ENCODE data around the gene STX12.

Gene STX12

DNA sequence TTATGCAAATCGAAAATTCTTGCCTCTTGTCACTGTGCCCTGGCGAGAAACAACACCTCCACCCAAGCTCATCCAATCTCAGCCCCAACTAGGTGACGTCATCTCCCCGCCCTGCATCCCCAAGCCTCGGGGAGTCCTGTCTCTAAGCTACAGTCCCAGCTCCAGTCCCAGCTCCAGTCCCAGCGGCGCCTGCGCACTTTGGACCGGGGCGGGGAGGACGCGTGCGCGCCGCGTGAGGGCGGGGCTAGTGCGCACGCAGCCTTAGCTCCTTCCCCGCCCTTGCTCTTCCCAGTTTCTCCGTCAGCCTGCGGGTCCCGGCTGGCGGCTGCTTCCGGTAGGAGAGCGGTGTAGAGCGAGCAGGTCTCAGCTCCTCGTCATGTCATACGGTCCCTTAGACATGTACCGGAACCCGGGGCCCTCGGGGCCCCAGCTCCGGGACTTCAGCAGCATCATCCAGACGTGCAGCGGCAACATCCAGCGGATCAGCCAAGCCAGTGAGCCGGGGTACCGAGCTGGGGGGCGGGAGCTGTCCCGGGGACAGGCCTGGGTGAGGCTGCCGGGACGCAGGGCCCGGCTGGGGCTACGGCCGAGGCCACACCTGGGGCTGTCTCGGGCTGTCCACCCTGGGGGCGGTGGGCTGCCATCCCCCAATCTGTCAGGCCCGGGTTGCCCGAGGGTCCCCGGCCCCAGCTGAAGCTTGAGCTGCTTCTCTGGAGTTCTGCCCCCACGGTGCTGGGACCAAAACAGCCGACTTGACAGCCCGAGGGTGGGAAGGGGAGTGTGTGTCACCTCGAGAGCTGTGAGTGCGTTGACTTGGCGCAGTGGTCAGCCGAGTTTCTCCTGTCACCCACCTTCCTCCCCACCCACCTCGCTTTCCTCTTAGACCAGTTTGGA is at the start of gene STX12:
Gene STX12, plus strand, starts transcription at position 288 of the 894 bp plus-strand sequence. Its CDS starts 89 bp downstream, at position 377.
- DNase-seq (ENCODE audit: low read depth in 2 of 2): peak; percentile 98 to 99

DNA sequence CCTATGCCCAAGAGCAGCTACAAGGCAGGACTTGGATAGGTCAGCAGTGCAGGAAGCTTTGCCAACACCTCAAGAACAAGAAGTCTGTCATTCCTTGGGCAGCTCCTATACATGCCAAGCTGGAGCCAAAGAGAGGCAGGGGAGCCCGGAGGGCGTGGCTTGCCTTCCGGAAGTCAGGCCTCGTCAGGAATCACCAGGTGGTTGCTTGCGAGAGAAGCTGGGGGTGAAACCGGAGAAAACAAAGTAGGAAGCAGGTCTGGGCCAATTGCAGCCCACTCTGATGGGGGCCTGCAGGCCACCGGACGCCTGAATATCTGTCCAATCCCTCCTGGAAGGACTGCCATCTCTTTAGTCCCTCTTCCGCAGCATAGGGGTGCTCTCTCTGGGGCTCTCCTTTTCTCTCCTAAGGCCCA is 48.1 kb upstream of the STX12 start:
- DNase-seq (ENCODE audit: low read depth in 2 of 2): no peak

DNA sequence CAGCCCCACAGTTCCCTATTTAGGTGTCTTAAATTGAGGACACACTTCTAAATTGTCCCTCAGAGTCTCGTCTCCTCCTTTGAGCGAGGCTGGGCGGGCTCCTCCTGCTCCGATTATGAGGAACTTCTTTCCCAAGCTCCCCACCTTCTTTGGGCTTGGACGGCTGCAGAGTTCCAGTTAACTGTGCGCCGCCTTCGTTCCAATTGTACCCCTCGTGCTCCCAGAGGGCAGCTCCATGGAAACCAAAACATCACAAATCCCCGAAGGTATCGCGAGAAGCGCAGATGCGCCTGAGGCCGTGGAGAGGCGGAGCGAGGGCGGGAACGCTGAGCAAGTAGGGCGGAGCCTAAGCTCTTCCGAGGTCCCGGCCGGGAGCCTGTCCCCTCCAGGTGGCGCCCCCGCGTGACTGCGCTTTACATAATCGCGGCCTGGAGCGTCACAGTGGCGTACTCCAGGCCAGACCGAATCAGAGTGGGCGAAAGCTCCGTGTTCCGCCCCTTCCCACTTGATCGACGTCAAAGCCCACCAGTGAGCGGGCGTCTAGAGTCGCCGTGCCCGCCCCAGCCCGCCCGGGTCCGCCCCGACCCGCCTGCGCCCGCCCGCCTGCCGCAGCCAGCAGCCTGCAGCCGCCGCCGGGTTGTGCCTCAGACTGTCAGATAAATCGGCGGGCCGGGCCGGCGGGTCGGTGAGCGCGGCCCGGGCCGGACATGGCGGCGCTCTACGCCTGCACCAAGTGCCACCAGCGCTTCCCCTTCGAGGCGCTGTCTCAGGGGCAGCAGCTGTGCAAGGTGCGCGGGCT is 47.4 kb upstream of the STX12 start, which contains the start of gene FAM76A:
Gene FAM76A, plus strand, starts transcription at position 588 of the 799 bp plus-strand sequence. Its CDS starts 120 bp downstream, at position 708.
- DNase-seq (ENCODE audit: low read depth in 2 of 2): peak; percentile 98 to 99

DNA sequence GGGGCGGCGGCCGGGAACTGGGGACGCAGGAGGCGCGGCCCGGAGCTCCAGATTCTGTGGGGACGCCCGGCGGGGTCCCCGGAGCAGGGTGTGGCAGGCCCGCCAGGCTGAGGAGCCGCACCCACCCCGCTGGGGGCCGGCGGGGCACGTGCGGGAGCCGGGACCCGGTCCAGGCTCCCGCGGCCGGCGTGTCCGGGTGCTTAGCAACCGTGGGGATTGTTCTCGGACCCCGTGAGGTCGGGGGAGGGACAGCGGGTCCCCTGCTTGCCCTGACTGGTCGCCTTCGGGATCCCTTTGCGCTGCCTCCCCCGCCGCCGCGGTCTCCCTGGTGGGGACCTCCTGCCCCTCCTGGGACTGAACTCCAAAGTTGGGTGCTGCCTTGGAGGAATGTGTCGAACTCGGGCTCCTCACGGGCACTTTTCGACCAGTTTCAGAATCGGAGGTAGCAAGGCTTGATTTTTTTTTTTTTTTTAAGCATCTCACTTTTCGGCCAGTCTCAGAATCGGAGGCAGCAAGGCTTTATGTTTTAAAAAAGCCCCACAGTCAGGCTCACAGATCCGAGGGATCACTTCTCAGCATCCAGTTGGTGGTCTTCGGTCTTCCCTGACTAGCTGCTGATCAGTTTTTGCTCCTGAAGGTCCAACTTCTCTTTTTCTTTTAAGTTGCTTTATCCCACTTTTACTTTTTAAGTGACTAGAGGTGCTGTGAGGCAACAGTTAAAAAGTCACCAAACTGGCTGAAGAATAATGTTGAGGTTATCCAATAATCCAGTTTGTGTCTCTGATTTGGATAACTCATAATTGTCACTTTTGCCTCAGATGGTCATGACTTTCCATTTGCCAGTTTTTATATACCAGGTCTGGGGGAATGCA is 46.6 kb upstream of the STX12 start:
- DNase-seq (ENCODE audit: low read depth in 2 of 2): peak in 1 of 2 donors; percentile 25

DNA sequence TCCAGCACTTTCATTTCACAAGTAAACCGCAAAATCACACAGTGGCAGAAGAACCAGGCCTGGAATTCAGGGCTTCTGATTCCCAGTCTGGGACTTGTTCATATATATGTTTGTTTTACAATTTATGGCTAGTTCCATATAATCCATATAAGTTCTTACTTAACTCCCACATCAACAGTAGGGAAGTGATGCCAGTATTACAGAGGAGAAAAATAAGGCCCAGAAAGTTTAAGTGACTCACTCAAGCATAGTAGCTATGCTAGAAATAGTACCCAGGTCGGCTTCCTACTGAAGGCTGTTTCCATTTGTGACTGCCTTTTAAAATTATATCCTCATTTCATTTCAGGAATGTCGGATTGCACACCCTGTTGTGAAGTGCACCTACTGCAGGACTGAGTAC is 45.9 kb upstream of the STX12 start:
- DNase-seq (ENCODE audit: low read depth in 2 of 2): no peak

DNA sequence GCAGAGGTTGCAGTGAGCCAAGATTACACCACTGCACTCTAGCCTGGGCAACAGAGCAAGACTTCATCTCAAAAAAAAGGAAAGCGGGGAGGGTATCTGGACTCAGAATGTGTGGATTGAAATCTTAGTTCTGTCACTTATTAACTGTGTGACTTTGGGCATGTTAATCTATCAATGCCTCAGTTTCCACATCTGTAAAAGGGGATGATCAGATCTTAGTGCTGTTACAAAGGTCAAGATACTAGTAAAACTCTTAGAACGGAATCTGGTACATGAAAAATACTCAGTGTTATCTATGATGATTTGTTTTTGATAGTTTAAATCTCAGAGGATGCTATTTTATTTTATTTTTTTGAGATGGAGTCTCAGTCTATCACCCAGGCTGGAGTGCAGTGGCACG is 36.8 kb upstream of the STX12 start:
- DNase-seq (ENCODE audit: low read depth in 2 of 2): no peak

DNA sequence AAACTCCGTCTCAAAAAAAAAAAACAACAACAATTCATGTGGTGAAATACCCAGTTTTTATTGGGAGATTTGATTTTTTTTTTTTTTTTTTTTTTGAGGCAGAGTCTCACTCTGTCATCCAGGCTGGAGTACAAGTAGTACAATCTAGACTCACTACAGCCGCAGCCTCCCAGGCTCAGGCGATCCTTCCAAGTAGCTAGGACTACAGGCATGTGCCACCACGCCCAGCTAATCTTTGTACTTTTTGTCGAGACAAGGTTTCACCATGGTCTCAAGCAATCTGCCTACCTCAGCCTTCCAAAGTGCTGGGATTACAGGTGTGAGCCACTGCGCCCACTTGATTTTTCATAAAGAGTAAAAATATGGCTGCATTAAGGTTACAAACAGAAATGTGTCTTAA is 31.9 kb upstream of the STX12 start:
- DNase-seq (ENCODE audit: low read depth in 2 of 2): no peak

DNA sequence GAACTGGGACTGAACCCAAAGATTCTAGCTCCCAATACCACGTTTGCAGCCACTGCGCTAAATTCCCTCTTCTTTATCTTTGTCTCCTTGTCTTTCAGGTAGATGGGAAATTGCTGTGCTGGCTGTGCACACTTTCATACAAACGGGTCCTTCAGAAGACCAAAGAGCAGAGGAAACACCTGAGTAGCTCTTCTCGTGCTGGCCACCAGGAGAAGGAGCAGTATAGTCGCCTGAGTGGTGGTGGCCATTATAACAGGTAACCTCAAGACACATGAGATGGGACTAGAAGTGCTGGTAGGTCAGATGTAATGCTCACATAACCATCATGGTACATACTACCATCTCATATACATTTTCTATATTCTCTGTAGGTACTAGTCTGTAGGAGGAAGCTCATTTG is 28.5 kb upstream of the STX12 start:
- DNase-seq (ENCODE audit: low read depth in 2 of 2): no peak

DNA sequence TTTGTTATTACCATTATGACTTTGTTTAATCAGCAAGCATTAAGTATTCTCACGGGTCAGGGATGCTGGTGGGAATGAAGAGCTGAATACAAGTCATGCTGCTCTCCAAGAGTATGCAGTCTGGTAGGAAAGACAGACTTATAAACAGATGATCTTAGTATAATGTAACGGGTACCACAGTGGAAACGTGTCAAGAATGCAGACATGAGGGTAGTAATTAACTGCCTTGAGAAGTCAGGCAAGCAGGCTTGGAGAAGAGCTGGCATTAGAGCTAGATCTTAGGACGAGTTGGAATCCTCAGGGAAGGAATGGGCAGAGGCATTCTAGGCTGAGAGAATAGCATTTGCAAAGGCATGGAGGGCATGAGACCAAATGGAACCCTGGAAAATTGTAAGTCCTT is 27.6 kb upstream of the STX12 start:
- no peak for DNase-seq (ENCODE audit: low read depth in 2 of 2)

DNA sequence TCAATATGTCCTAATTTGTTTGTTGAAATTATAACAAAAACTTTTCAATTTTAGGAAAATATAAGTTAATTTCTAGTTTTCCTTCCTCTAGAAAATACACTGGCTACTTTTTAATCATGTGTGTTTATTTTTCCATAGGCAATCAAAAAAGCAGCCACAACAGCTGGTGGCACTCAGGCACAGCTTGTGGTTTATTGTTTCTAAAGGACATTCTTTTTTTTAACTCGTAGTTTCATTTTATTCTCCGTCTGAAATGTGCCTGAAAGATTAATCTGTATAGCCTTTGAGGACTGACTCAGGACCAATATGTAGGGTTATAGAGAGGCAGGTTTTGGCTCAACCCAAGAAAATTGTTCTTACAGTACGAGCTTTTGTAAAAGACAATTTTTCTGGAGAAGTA is 20.7 kb upstream of the STX12 start:
- no peak for DNase-seq (ENCODE audit: low read depth in 2 of 2)

DNA sequence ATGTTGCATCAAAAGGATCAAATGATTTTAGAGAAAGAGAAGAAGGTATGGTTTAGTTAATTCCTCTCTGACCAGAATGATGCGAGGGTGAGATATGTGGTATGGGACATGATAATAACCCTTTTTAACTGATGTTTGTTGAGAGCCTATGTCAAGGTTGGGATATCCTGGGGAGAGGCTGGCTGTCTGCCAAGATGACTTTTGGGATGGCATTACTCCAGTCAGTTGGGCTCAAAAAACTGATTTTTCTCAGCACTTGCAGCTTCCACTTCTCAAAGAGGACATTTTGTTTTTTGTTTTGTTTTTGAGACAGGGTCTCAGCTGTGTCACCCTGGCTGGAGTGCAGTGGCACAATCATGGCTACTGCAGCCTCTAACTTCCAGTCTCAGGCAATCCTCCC is 17.7 kb upstream of the STX12 start:
- no peak for DNase-seq (ENCODE audit: low read depth in 2 of 2)

DNA sequence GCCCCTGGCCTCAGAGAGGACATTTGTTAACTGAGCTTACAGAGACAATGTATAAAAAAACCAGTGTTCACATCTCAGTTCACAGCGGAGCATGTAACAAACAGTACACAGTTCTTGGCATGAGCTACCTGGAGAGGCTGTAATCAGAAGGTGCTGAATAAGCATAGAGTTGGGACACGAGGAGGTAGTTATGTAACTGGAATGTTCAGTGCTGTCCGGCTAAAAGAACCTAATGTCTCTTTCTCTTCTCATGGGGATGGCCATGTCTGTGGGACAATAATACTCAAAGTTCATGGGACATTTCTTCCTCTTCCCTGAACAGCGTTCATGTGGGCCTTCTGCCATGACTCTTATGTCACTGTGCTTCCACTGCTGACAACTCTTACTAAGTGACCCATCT is 17.2 kb upstream of the STX12 start:
- DNase-seq (ENCODE audit: low read depth in 2 of 2): no peak

DNA sequence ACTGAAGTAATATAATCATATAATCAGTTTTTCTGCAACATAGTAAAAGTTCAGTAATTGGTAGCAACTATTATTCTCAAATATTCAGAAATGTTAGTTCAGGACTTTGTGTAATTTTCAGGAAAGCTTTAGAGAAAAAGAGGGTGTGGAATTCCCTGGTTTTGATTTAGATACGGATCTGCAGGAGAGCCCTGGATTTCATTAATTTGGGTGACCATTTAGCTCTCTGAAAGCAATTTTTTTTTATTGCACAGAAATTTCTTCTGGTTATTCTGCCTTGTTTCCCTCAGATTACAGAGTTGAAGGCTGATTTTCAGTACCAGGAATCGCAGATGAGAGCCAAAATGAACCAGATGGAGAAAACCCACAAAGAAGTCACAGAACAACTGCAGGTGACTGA is 13.8 kb upstream of the STX12 start:
- DNase-seq (ENCODE audit: low read depth in 2 of 2): no peak

DNA sequence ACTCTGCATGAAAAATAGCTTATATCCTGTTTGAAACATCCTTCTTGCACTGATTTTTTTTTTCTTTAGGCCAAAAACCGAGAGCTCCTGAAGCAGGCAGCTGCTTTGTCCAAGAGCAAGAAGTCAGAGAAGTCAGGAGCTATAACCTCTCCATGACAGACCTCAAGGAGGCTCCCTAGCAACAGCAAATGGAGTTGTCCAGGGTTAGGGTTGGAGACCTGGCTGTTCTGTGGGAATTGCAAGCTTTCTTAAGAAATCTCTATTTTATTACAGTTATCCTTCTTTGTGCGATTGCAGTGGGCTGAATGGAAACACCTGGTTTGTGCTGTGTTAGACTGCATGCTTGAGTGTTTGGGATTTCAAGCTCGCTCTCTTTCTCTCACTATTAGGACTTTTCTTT is 12.6 kb upstream of the STX12 start:
- no peak for DNase-seq (ENCODE audit: low read depth in 2 of 2)

DNA sequence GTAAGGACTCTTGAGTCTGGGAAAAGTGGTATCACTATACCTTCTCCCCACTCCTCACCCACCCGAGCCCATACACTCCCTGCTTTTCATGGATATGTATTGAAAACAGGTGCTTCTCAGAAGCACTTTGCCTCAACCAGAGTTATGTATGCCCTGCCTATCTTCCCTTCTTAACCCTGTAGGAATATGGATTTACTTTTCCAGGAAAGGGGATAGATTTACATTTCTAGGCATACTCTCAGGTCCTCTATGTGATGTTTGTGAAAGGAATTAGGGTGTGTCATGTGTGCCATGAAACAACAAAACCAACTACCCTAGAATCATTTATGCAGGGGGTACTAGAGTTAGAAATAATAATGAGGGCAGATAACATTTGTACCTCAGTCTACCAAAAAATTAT is 11.0 kb upstream of the STX12 start:
- DNase-seq (ENCODE audit: low read depth in 2 of 2): no peak

DNA sequence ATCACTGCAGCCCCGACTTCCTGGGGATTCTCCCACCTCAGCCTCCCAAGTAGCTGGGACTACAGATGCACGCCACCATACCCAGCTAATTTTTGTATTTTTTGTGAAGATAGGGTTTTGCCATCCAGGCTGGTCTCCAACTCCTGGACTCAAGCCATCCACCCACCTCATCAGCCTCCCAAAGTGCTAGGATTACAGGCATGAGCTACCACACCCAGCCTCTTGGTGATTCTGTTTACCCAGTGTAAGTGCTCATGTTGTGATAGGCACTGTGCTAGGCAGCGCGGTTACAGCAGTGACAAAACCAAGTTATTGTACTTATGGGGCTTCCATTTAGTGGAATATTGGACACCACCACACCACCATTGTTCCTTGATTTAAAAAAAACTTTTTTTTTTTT is 9.7 kb upstream of the STX12 start:
- DNase-seq (ENCODE audit: low read depth in 2 of 2): no peak

DNA sequence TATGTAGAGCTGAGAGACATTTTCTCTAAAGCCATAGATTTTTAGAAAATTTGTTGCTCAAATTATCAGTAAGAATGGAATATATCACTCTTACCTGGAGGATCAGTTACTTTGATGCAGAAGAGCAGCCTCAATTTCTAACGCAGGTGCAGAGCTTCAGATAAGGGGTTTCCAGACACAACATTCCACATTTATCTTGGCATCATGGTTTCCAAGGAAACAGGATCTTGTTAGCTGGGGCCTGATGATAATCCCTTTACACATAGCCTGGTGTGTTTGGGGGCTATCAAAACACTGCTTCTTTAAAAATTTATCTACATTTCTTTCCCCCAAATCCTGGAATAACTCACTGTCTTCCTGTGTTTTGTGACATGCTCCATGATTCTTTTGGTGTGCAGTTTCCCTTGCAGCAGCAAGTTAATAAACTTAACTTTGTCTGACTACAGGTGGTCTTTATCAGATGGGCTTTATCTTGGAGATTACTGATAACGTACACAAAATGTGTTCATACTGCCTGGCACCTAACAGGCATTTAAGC is 2.7 kb upstream of the STX12 start:
- DNase-seq (ENCODE audit: low read depth in 2 of 2): no peak

DNA sequence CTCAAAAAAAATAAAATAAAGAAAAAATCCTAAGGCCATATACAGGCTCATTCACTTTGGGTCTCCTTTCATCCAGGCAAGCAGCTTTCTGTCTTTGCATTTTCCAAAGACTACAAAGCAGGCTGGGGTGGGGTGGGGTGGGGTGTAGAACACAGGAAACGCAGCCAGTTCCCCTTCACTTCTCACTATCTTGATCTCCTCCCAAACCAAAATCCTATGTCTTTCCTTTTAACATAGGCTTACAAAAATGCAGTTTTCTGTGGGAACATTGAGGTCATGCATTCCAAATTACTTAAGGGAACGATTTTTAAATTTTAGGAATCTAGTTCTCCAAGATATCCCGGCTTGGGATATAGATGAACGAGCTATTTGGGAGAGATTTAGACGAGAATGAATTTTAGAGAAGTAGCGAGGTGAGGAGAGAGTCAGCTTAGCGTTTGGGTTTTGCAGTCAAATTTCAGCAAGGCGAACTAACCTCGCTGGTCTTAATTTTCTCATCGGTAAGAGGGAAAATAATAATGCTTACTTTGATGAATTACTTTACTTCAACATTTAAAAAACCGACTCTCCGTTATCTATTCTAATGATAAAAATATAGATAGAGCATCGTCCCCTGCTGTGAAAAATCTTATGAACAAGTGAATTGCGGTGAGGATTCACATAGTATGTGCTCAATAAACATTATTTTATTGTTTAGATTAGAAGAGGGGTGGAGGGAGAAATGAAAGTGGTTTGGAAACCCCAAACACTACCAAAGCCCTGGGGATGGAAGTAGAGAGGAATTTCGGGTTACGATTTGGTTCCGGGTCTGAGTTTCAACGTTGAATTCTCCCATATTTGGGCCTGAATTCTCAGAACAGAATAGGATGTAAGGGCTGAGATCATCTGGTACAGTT is 735 bp upstream of the STX12 start:
- no peak for DNase-seq (ENCODE audit: low read depth in 2 of 2)

DNA sequence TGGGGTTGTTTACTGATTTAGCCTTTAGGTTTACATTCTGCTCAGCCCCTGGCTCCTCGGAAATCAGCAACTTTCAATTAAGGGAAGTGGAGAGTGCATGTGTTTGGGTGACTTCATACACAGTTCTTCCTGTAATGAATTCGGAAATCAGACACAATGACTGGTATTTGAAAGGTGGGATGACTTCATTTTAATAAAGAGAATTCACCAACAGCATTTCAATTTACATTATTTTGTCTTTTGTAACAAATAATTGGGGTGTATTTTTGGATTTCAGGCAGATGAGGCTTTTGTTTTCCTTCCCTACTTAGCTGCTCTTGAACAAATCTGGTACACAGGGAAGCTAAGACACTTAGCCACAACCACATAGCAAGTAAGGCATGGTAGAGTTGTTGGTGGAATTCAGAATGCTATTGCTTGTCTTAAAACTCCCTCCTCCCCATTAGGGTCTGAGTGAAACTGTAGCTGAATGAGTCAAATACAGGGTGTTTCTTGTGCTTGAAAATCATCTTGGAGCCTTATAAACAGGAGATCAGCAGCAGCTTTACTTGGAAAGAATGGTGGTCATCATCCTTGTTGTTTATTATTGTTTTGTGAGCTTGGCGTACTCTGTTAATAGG is 917 bp downstream of the STX12 start:
- DNase-seq (ENCODE audit: low read depth in 2 of 2): no peak

DNA sequence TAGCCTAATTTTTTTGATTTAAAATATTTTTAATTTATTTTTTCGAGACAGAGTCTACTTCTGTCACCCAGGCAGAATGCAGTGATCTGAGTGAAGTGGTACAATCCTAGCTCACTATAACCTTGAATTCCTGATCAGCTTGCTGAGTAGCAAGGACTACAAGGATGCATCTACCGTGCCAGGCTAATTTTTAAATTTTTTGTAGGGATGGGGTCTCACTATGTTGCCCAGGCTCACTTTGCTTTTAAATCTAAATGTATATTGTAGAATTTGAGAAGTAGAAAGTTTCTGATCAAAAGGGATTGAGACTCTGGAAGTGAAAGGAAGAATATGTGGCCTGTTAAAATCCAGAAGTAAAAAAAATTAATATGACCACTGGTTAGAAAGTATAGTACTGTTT is 1.6 kb downstream of the STX12 start:
- DNase-seq (ENCODE audit: low read depth in 2 of 2): no peak

Data from stimulated activated CD4-positive, alpha-beta T cell treated with anti-CD3 and anti-CD28 coated beads, Interleukin-4, amount 100 ng/mL, for 48 hours (primary cell).